ENCODE results near the gene LMCD1.

LMCD1 gene

GRCh38 chr3:8595695-8596115, 94.1 kb downstream of the LMCD1 start:
- ATAC-seq (ENCODE audit: insufficient read depth, low read depth) (no peak), DNase-seq (no peak)
- H3K79me2 ChIP-seq (ENCODE audit: insufficient read depth, low read length), result no peaks in the 10 kb centered on the region
- no peak overlapping the region for H3K27ac ChIP-seq (ENCODE audit: low read length)
- no peaks in the 10 kb centered on the region for H3K27me3 ChIP-seq (ENCODE audit: insufficient read depth, low read length, poor library complexity)
- no peak overlapping the region for H3K4me3 ChIP-seq (ENCODE audit: low read depth in 1 of 2, low read length in 2 of 2)
- H3K4me1 ChIP-seq (ENCODE audit: insufficient read depth, low read length), result no peaks in the 10 kb centered on the region
- H3K36me3 ChIP-seq (ENCODE audit: insufficient read depth, low read length), result no peaks in the 10 kb centered on the region
- no peaks in the 10 kb centered on the region for H3K9me3 ChIP-seq (ENCODE audit: insufficient read depth, low read length, severe bottlenecking)
- no peaks in the 10 kb centered on the region for H4K20me1 ChIP-seq (ENCODE audit: insufficient read depth, low read length)
- TF ChIP-seq EZH2 (IDR thresholded peaks at IDR 0.05; ENCODE audit: borderline replicate concordance, low read depth, low read length, severe bottlenecking) (no peak), CTCF (IDR thresholded peaks at IDR 0.05; ENCODE audit: borderline replicate concordance, extremely low read depth, low read length, poor library complexity, severe bottlenecking) (no peak)
- no peak overlapping the region for H3K4me2 ChIP-seq (ENCODE audit: insufficient read depth, low read length)
- H2AFZ ChIP-seq (ENCODE audit: low read depth, low read length), result no peak overlapping the region
- no peak overlapping the region for H3K9ac ChIP-seq (ENCODE audit: low read depth, low read length)

- Histone ChIP-seq H3K4me2 (ENCODE audit: insufficient read depth, low read length) (no peak overlapping the region), H3K4me3 (ENCODE audit: low read depth in 1 of 2, low read length in 2 of 2) (no peak overlapping the region), H3K27me3 (ENCODE audit: insufficient read depth, low read length, poor library complexity) (no peaks in the 10 kb centered on the region), H4K20me1 (ENCODE audit: insufficient read depth, low read length) (no peaks in the 10 kb centered on the region), H3K79me2 (ENCODE audit: insufficient read depth, low read length) (no peaks in the 10 kb centered on the region), H3K9me3 (ENCODE audit: insufficient read depth, low read length, severe bottlenecking) (no peaks in the 10 kb centered on the region), H3K4me1 (ENCODE audit: insufficient read depth, low read length) (no peaks in the 10 kb centered on the region), H3K36me3 (ENCODE audit: insufficient read depth, low read length) (no peaks in the 10 kb centered on the region), H3K9ac (ENCODE audit: low read depth, low read length) (no peak overlapping the region), H3K27ac (ENCODE audit: low read length) (no peak overlapping the region), H2AFZ (ENCODE audit: low read depth, low read length) (no peak overlapping the region)
- ATAC-seq (ENCODE audit: insufficient read depth, low read depth) (no peak), DNase-seq (no peak)
- TF ChIP-seq CTCF (IDR thresholded peaks at IDR 0.05; ENCODE audit: borderline replicate concordance, extremely low read depth, low read length, poor library complexity, severe bottlenecking) (no peak), EZH2 (IDR thresholded peaks at IDR 0.05; ENCODE audit: borderline replicate concordance, low read depth, low read length, severe bottlenecking) (no peak)
Measured at GRCh38 chr3:8596321-8597218, 94.9 kb downstream of the LMCD1 start.

GRCh38 chr3:8597219-8597853, 95.7 kb downstream of the LMCD1 start:
- Histone ChIP-seq H3K4me1 (ENCODE audit: insufficient read depth, low read length) (no peaks in the 10 kb centered on the region), H3K4me2 (ENCODE audit: insufficient read depth, low read length) (no peak overlapping the region), H3K27ac (ENCODE audit: low read length) (no peak overlapping the region), H2AFZ (ENCODE audit: low read depth, low read length) (no peak overlapping the region), H3K9me3 (ENCODE audit: insufficient read depth, low read length, severe bottlenecking) (no peaks in the 10 kb centered on the region), H3K27me3 (ENCODE audit: insufficient read depth, low read length, poor library complexity) (no peaks in the 10 kb centered on the region), H3K36me3 (ENCODE audit: insufficient read depth, low read length) (no peaks in the 10 kb centered on the region), H3K9ac (ENCODE audit: low read depth, low read length) (no peak overlapping the region), H3K79me2 (ENCODE audit: insufficient read depth, low read length) (no peaks in the 10 kb centered on the region), H4K20me1 (ENCODE audit: insufficient read depth, low read length) (no peaks in the 10 kb centered on the region), H3K4me3 (ENCODE audit: low read depth in 1 of 2, low read length in 2 of 2) (no peak overlapping the region)
- TF ChIP-seq CTCF (IDR thresholded peaks at IDR 0.05; ENCODE audit: borderline replicate concordance, extremely low read depth, low read length, poor library complexity, severe bottlenecking) (no peak), EZH2 (IDR thresholded peaks at IDR 0.05; ENCODE audit: borderline replicate concordance, low read depth, low read length, severe bottlenecking) (no peak)
- DNase-seq (no peak), ATAC-seq (ENCODE audit: insufficient read depth, low read depth) (no peak)
